IPS-18a (cell line): Measurements from ENCODE around the gene PUM2.

ENCODE experiments used
- H3K27ac ChIP-seq: one replicate; pipeline ENCODE4 v1.5.1; 2013; ENCODE audit warnings: low read length
- H3K27me3 ChIP-seq: one replicate; pipeline ENCODE4 v1.6.1; 2013; ENCODE audit warnings: mild to moderate bottlenecking, low read length; ENCODE audit not compliant: control insufficient read depth, insufficient read depth
- H3K36me3 ChIP-seq: one replicate; pipeline ENCODE4 v1.6.1; 2013; ENCODE audit warnings: low read depth, low read length; ENCODE audit not compliant: control insufficient read depth
- H3K4me1 ChIP-seq: one replicate; pipeline ENCODE4 v1.6.1; 2013; ENCODE audit warnings: low read depth, low read length; ENCODE audit not compliant: control insufficient read depth
- H3K4me3 ChIP-seq: one replicate; pipeline ENCODE4 v1.5.1; 2013; ENCODE audit warnings: low read length
- H3K9ac ChIP-seq: one replicate; pipeline ENCODE4 v1.6.1; 2013; ENCODE audit warnings: mild to moderate bottlenecking, low read length, moderate library complexity
- H3K9me3 ChIP-seq: one replicate; pipeline ENCODE4 v1.6.1; 2013; ENCODE audit warnings: low read depth, low read length; ENCODE audit not compliant: control insufficient read depth

PUM2 gene

GRCh38 chr2:20224164-20224715 is 126.4 kb downstream of the PUM2 start:
- Histone ChIP-seq H3K4me1 (peaks cover 20% of the 10 kb centered on the region), H3K27ac (no peak overlapping the region), H3K4me3 (peak overlapping the region; percentile 84), H3K9ac (peak overlapping the region; percentile 85), H3K9me3 (no peaks in the 10 kb centered on the region), H3K27me3 (peaks cover 9% of the 10 kb centered on the region), H3K36me3 (no peaks in the 10 kb centered on the region)

- Histone ChIP-seq H3K9me3 (no peaks in the 10 kb centered on the region), H3K4me3 (peak overlapping the region; percentile 84), H3K27me3 (peaks cover 9% of the 10 kb centered on the region), H3K36me3 (no peaks in the 10 kb centered on the region), H3K27ac (no peak overlapping the region), H3K9ac (peak overlapping the region; percentile 85), H3K4me1 (peaks cover 20% of the 10 kb centered on the region)
These were observed 127.1 kb downstream of the PUM2 start for GRCh38 chr2:20223407-20224163.

GRCh38 chr2:20222769-20223406 is 127.8 kb downstream of the PUM2 start:
- Histone ChIP-seq H3K27me3 (peaks cover 9% of the 10 kb centered on the region), H3K4me3 (peak overlapping the region; percentile 84), H3K27ac (no peak overlapping the region), H3K9ac (peak overlapping the region; percentile 85), H3K9me3 (no peaks in the 10 kb centered on the region), H3K36me3 (no peaks in the 10 kb centered on the region), H3K4me1 (peaks cover 20% of the 10 kb centered on the region)

GRCh38 chr2:20222014-20222768 is 128.5 kb downstream of the PUM2 start:
- H3K27me3 ChIP-seq: peaks cover 9% of the 10 kb centered on the region
- H3K36me3 ChIP-seq: no peaks in the 10 kb centered on the region
- H3K27ac ChIP-seq: no peak overlapping the region
- no peaks in the 10 kb centered on the region for H3K9me3 ChIP-seq
- H3K4me3 ChIP-seq: peak overlapping the region; percentile 84
- H3K9ac ChIP-seq: peak overlapping the region; percentile 21
- peaks cover 20% of the 10 kb centered on the region for H3K4me1 ChIP-seq

GRCh38 chr2:20221555-20221973 is 129.1 kb downstream of the PUM2 start:
- Histone ChIP-seq H3K4me3 (no peak overlapping the region), H3K27me3 (peaks cover 9% of the 10 kb centered on the region), H3K36me3 (no peaks in the 10 kb centered on the region), H3K4me1 (peaks cover 20% of the 10 kb centered on the region), H3K9me3 (no peaks in the 10 kb centered on the region), H3K9ac (no peak overlapping the region), H3K27ac (no peak overlapping the region)

GRCh38 chr2:20220806-20221554 is 129.7 kb downstream of the PUM2 start:
- H3K4me1 ChIP-seq: peaks cover 20% of the 10 kb centered on the region
- no peak overlapping the region for H3K9ac ChIP-seq
- no peak overlapping the region for H3K27ac ChIP-seq

GRCh38 chr2:20219763-20220380 is 130.8 kb downstream of the PUM2 start:
- Histone ChIP-seq H3K9ac (no peak overlapping the region), H3K27ac (no peak overlapping the region)

More at GRCh38 chr2:20220806-20221554, 129.7 kb downstream of the PUM2 start:
- Histone ChIP-seq H3K4me3 (no peak overlapping the region), H3K36me3 (no peaks in the 10 kb centered on the region), H3K27me3 (peaks cover 4% of the 10 kb centered on the region), H3K9me3 (no peaks in the 10 kb centered on the region)

GRCh38 chr2:20218331-20219320 is 132.0 kb downstream of the PUM2 start:
- Histone ChIP-seq H3K9me3 (no peaks in the 10 kb centered on the region), H3K27ac (no peak overlapping the region), H3K4me1 (peaks cover 26% of the 10 kb centered on the region), H3K4me3 (no peak overlapping the region), H3K9ac (no peak overlapping the region), H3K27me3 (no peaks in the 10 kb centered on the region), H3K36me3 (no peaks in the 10 kb centered on the region)

More at GRCh38 chr2:20219763-20220380, 130.8 kb downstream of the PUM2 start:
- Histone ChIP-seq H3K9me3 (no peaks in the 10 kb centered on the region), H3K27me3 (no peaks in the 10 kb centered on the region), H3K4me1 (peaks cover 22% of the 10 kb centered on the region), H3K4me3 (no peak overlapping the region), H3K36me3 (no peaks in the 10 kb centered on the region)

- no peaks in the 10 kb centered on the region for H3K36me3 ChIP-seq
- no peaks in the 10 kb centered on the region for H3K9me3 ChIP-seq
- H3K4me3 ChIP-seq: no peak overlapping the region
- H3K4me1 ChIP-seq: peaks cover 18% of the 10 kb centered on the region
- no peaks in the 10 kb centered on the region for H3K27me3 ChIP-seq
- H3K27ac ChIP-seq: no peak overlapping the region
- H3K9ac ChIP-seq: no peak overlapping the region
These were observed 133.3 kb downstream of the PUM2 start for GRCh38 chr2:20217041-20217970.
